HepG2 (cell line): ENCODE results near the gene BCAS1. TPM values are rescaled to one million over a fixed set of nuclear protein-coding genes. Genes with fewer than 3 reads are reported as not detected.

Source experiments
- CBFB ChIP-seq: sonication (generic); formaldehyde crosslinking; IDR thresholded peaks from 2 replicates; pipeline ENCODE4 v1.4.0; 2020; ENCODE audit warnings: missing genetic modification reagents
- E2F1 ChIP-seq: sonication (generic); formaldehyde crosslinking; IDR thresholded peaks from 2 replicates; pipeline ENCODE4 v1.5.0; 2020; ENCODE audit warnings: missing genetic modification reagents
- ESRRA ChIP-seq: sonication (generic); formaldehyde crosslinking; IDR thresholded peaks from 2 replicates; pipeline ENCODE4 v1.5.1; 2020; ENCODE audit warnings: mild to moderate bottlenecking, low read depth, missing genetic modification reagents
- ETV5 ChIP-seq: IDR thresholded peaks from 2 replicates; pipeline ENCODE4 v1.6.1; 2018; ENCODE audit warnings: missing biosample characterization, missing genetic modification reagents, inconsistent platforms, borderline replicate concordance
- FOXP1 ChIP-seq, 2 experiments: fragments of 450-650 bp in 1 of 2; IDR thresholded peaks; 2 replicates each; pipeline ENCODE4 v1.6.1; 2017 to 2018; ENCODE audit warnings: antibody characterized with exemption in 1 of 2
- HNF1A ChIP-seq, 2 experiments: sonication (generic) in 1 of 2; formaldehyde crosslinking in 1 of 2; IDR thresholded peaks; 2 replicates each; pipeline versions ENCODE4 v1.4.0 to v1.6.1; 2016 to 2020; ENCODE audit warnings: borderline replicate concordance in 1 of 2, low read depth in 1 of 2, mild to moderate bottlenecking in 1 of 2, missing genetic modification reagents in 1 of 2
- HOXA9 ChIP-seq: sonication (generic); formaldehyde crosslinking; IDR thresholded peaks from 2 replicates; pipeline ENCODE4 v1.8.1; 2022; ENCODE audit warnings: missing genetic modification reagents, mild to moderate bottlenecking, moderate library complexity, borderline replicate concordance
- JUNB ChIP-seq: sonication (generic); formaldehyde crosslinking; IDR thresholded peaks from 2 replicates; pipeline ENCODE4 v1.8.0; 2022; ENCODE audit warnings: missing genetic modification reagents, mild to moderate bottlenecking, borderline replicate concordance
- MLLT10 ChIP-seq: sonication (generic); formaldehyde crosslinking; IDR thresholded peaks from 2 replicates; pipeline ENCODE4 v1.4.0; 2020; ENCODE audit warnings: missing genetic modification reagents
- MXD3 ChIP-seq: IDR thresholded peaks from 2 replicates; pipeline ENCODE4 v1.6.1; 2016; ENCODE audit warnings: mild to moderate bottlenecking, missing biosample characterization, missing genetic modification reagents
- NFRKB ChIP-seq: fragments of 450-650 bp; IDR thresholded peaks from 2 replicates; pipeline ENCODE4 v1.6.1; 2017
- NR2F6 ChIP-seq, 2 experiments: IDR thresholded peaks; 2 replicates each; pipeline ENCODE4 v1.6.1; 2016; ENCODE audit warnings: antibody characterized with exemption in 1 of 2, mild to moderate bottlenecking in 1 of 2
- PHF8 ChIP-seq: sonication (generic); formaldehyde crosslinking; IDR thresholded peaks from 2 replicates; pipeline ENCODE4 v1.5.0; 2020; ENCODE audit warnings: missing genetic modification reagents
- PRMT3 ChIP-seq: sonication (generic); formaldehyde crosslinking; IDR thresholded peaks from 2 replicates; pipeline ENCODE4 v1.8.1; 2022; ENCODE audit warnings: low read depth, mild to moderate bottlenecking, moderate library complexity, missing genetic modification reagents, borderline replicate concordance
- ZBTB39 ChIP-seq: sonication (generic); formaldehyde crosslinking; IDR thresholded peaks from 2 replicates; pipeline ENCODE4 v1.5.0; 2020; ENCODE audit warnings: missing genetic modification reagents
- ZKSCAN1 ChIP-seq: fragments of 150-350 bp; IDR thresholded peaks from 2 replicates; pipeline ENCODE4 v1.6.1; 2014; ENCODE audit warnings: low read length
- ZNF503 ChIP-seq: sonication (generic); formaldehyde crosslinking; IDR thresholded peaks from 2 replicates; pipeline ENCODE4 v1.4.0; 2020; ENCODE audit warnings: missing genetic modification reagents
- ZNF546 ChIP-seq: sonication (generic); formaldehyde crosslinking; conservative IDR thresholded peaks from 2 replicates; pipeline ENCODE4 v1.8.1; 2023; ENCODE audit warnings: mild to moderate bottlenecking, missing genetic modification reagents
- polyA plus RNA-seq, 8 experiments: library from polyadenylated mRNA; depleted of rRNA in 3 of 8; stranded (reverse) in 7 of 8; unstranded in 1 of 8; fragments of >200 nt; fragmentation: Illumina TruSeq in 4 of 8; extraction: Trizol in 4 of 8; gene quantifications; 2 replicates each; pipeline versions ENCODE4 v1.2.1 to v1.2.3, GENCODE V29; 2011 to 2016; ENCODE audit warnings: low read depth in 4 of 8, missing spikeins in 1 of 8, mixed read lengths in 1 of 8; ENCODE audit not compliant: insufficient read depth in 1 of 8
- total RNA-seq, 5 experiments: library from RNA; depleted of rRNA; stranded (reverse); fragments of >200 nt; fragmentation: Illumina TruSeq; extraction: Trizol; gene quantifications; 2 replicates each; pipeline ENCODE4 v1.2.3, GENCODE V29; 2016; ENCODE audit warnings: low read depth in 1 of 5

BCAS1 gene
- total and polyA plus RNA-seq, 2 of the 13 experiments (the other 11 are each of a cell fraction or from before 2014, with no cell fraction given): 0.55 to 0.91 TPM

GRCh38 chr20:53915446-53916172, 154.8 kb downstream of the BCAS1 start (continued):
- peak; percentile 41; the same call in 1 of the 2 replicates for TF ChIP-seq NR2F6 (IDR thresholded peaks at IDR 0.05)
- TF ChIP-seq NR2F6 (CRISPR knock-in tag; IDR thresholded peaks at IDR 0.05): no peak; the same call in 1 of the 2 replicates
- TF ChIP-seq ESRRA (CRISPR knock-in tag): peak; percentile 80
- no peak for TF ChIP-seq MLLT10 (CRISPR knock-in tag)
- no peak for TF ChIP-seq NFRKB
- no peak for TF ChIP-seq ZBTB39
- peak; percentile 48; the same call in 1 of the 2 replicates for TF ChIP-seq PHF8 (CRISPR knock-in tag)
- TF ChIP-seq JUNB (CRISPR knock-in tag): no peak
- no peak for TF ChIP-seq ZKSCAN1
- TF ChIP-seq PRMT3 (CRISPR knock-in tag): no peak
- peak; percentile 43; the same call in 1 of the 2 replicates for TF ChIP-seq E2F1 (CRISPR knock-in tag)
- TF ChIP-seq ZNF546: no peak; the same call in 1 of the 2 replicates
- TF ChIP-seq ZNF503 (CRISPR knock-in tag): peak; percentile 48; the same call in 1 of the 2 replicates
- TF ChIP-seq HNF1A (IDR thresholded peaks at IDR 0.05; ENCODE audit: low read depth): no peak
- TF ChIP-seq HNF1A (CRISPR knock-in tag; IDR thresholded peaks at IDR 0.05; ENCODE audit: borderline replicate concordance): peak; percentile 60; the same call in 1 of the 2 replicates
- TF ChIP-seq FOXP1 (IDR thresholded peaks at IDR 0.05): no peak
- TF ChIP-seq FOXP1 (CRISPR knock-in tag; IDR thresholded peaks at IDR 0.05): peak; percentile 17; the same call in 1 of the 2 replicates
- 0 out of 2 replicates have a peak, but pooled peaks have one; percentile 13 for TF ChIP-seq MXD3 (CRISPR knock-in tag)
- TF ChIP-seq CBFB (CRISPR knock-in tag): no peak
- 0 out of 2 replicates have a peak, but pooled peaks have one; percentile 23 for TF ChIP-seq HOXA9 (CRISPR knock-in tag)
- no peak; the same call in 1 of the 2 replicates for TF ChIP-seq ETV5
